Measurements from ENCODE around the gene GPR107.
A peak's percentile ranks its signal among the peaks of the same experiment; 100 is the strongest.

Gene GPR107

DNA sequence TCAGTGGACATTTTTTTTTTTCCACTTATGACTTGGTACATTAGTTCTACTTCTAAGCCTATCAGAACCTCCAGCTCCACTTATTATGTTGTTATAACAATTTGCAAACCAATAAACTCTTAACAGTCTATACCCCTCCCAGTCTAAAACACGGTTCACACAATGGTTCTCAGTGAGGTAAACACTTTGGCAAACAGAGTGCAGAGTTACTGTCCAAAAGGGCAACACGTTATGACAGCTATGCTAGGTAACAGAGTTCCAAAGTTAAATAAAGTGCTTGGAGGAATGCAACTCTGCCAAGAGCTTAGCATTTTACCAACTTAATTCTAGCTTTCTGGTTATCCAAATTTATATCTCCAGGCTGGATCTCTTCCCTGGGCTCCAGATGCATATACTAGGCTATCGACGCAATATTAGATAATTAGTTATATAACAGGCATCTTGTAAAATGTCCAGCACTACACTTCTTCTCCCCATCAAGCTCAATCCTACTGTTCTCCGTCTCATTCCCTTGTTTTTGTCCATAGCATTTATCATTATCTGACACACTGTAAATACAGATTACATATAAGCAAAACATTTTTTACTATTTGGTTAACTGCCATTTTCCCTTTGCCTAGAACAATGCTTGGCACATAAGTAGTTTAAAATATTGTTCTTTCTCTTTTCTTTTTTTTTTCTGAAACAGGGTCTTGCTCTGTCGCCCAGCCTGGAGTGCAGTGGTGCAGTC lies 25.0 kb upstream of the GPR107 start:
- DNase-seq: no peak

GRCh38 chr9:130029223-130029973 lies 24.3 kb upstream of the GPR107 start:
- no peak for DNase-seq

- DNase-seq: no peak
Observed at GRCh38 chr9:130030651-130031127, 23.0 kb upstream of the GPR107 start.

DNA sequence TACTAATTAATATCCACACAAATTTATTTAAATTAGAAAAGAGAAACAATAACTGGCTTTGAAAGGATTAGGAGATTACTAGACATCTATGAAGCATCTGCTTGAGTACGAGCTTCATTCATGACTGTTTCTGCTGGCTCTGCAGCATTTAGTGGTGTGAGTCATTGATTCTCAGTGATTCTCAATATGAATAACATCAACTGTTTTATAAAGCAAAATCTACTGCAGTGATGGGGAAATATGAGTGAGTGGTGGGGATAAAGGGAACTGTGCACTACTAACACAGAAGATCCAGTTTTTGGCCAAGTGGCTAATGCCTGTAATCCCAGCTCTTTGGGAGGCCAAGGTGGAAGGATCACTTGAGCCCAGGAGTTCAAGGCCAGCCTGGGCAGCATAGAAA lies 19.1 kb upstream of the GPR107 start:
- no peak for DNase-seq

DNA sequence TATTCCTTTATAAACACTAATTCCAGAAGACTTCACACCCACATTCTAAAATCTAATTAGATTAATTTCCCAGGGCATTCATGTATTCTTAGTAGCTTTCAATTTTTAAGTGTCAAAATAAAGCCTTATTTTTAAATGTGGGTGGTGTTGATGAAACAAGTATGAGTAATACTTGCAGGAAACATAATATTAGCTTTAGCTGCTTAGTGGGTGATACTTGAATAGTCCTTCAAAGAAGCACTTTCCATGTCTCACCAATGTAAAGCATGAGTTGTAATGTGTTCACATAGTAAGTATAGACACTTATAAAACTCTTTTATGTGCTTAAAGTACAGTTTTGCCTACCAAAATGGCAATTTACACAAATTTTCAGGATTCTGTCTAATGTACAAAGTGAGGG lies 17.6 kb upstream of the GPR107 start:
- no peak for DNase-seq

DNA sequence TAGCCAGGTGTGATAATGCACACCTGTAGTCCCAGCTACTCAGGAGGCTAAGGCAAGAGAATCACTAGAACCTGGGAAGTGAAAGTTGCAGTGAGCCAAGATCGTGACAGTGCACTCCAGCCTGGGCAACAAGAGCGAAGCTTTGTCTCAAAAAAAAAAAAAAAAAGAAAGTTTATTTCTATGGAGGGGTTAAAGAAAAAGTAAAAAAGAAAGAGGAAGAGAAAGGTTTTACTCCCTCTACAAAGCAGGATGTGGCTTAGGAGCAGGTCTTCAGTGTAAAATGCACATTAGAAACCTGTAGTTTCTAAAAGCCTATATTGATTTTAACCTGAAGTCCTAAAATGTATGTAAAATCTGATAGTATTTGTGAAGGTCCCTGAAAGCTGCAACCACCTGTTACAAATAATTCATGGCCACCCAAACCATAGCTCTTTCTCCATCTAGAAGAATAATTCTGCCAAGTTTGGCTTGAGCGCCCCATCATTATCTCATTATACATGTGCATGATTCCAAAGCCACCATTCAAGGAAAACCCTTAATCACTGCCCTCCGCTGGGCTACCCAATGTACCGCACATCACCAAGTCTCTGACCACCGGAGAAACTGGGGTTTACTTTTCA lies 14.1 kb upstream of the GPR107 start:
- DNase-seq: peak in 1 of 2 donors; percentile 48

- DNase-seq: no peak
Observed at GRCh38 chr9:130040984-130041647, 12.6 kb upstream of the GPR107 start.

DNA sequence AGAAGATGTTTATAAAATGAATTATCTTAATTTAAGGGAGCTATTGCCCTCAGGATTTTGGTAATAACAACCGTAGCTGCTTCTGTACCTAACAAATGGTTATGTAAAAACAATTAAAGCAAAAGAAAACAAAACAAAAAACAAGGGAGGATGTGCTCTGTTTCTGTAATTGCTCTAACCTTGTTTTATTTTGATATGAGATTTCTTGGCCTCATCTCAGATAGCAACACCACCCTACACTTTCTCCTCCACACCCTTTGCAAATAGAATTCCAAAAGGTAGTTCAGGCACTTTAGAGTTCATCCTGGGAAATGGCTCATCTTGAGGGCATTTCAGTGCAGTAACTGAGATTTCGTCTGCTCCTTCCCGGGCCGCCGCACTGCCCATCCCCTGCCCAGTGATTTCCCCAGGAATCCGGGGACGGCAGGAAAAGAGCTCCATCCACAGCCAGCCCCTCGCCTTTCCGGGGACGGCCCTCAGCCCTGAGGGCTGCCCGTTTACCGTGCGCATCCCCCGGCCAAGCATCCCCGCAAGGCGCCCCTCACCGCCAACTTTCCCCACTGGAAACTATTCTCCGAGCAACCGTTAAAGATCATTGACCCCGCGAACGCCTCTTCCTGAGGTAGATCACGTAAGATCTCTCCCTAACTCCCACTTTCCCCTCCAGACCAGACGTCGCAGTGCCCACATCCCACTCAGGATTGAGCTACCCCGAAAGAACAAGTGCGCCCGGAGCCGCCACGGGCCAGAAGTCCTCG lies 11.9 kb upstream of the GPR107 start:
- DNase-seq: no peak

DNA sequence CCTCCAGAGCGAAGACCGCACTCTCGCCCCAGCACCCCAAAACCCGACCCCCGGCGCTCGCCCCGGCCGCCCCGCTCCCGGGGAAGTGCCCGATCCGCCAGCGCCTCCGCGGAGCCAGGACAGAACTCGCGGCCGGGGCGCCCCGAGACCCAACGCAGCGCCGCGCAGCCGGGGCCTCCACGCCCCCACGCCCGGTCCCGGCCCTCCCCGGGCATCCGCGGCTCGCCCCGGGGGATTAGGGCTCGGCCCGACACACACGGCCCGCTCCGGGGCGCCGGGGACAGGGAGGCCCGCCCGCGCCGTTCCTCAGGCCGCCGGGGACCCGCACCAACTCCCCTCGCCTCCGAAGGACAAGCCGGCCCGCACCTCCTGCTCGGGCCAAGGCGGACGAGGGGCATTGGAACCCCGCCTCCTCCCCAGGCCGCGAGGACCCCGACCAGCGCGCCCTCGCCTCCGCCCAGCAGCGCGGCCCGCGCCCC lies 11.3 kb upstream of the GPR107 start:
- DNase-seq: peak in 1 of 2 donors; percentile 27

DNA sequence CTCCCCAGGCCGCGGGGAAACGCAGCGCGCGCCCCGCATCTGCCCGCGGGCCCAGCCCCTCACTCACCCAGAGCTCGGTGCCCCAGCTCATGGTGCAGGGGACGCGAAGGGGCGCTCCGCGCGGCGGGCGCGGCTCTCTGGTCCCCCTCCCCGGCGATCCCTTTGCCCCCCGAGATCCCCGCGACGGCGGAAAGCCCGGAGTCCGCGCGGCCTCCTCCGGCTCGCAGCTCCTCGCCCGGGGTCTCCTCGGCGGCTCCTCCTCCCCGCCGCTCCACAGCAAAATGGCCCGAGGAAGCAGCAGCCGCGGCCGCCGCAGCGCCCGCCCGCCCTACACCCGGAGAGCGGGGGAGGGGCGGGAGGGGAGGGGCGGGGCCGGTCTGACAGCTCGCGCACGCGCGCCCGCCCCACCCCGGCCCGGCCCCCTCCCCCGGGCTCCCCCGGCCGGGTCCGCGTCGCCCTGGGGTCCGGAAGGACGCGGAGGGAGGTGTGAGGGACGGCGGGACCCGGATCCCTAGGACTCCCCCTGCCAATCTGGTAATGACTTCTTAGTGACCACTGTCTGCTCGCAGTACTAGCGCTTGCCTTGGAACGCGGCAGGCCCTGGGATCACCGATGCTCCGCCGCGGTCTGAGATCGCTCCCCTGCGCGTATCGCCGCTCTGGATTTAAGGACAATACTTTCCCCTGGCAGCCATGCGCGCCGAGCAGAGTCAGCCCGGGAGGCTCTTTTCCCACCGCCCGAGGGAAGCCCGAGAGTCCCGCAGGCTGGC lies 10.6 kb upstream of the GPR107 start, which contains the start of gene FNBP1:
Gene FNBP1 (minus strand): TSS at position 305 of the 769 bp plus-strand sequence. CDS start 214 bp downstream, at position 91.
- DNase-seq: peak; percentile 84 to 86

DNA sequence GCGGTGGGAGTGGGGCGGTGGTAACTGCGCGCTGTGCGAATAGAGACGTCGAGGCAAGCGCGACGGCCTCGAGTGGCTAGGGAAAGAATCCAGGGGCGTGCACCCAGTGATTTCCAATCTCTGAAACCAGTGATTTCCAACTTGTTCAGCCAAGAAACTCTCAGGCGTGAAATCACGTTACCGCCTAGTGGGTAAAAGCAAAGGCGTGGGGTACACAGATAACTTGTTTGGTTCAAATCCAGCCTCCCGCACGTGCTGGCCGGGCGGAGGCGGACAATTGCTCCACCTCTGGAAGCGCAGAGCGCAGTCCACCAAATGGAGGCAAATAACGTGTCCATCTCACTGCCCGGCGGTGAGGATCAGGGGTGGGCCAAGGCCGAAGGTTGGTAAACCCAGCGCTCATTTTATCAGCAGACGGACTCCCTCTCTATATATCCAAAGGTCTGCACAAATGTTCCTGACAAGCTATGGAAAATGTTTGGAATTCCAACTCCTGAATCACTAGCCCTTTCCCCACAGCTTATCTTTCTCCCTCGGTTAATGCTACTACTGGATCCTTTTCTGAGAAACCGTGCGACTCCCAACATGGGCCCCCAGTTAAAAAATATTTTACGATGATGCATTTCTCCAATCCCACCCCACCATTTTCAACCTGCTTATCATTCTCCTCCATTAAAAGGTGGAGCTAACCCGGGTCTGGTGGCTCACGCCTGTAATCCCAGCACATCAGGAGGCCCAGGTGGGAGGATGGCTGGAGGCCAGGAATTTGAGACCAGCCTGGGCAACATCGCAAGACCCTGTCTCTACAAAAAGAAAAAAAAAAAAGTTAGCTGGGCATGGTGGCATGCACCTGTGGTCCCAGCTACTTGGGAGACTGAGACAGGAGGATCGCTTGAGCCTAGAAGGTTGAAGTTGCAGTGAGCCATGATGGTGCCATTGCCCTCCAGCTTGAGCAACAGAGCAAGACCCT lies 9.8 kb upstream of the GPR107 start:
- DNase-seq: no peak

- DNase-seq: no peak
Observed at GRCh38 chr9:130045725-130046450, 7.8 kb upstream of the GPR107 start.

GRCh38 chr9:130049431-130050210 lies 4.1 kb upstream of the GPR107 start:
- no peak for DNase-seq

- DNase-seq: no peak
Observed at GRCh38 chr9:130050462-130050861, 3.2 kb upstream of the GPR107 start.

GRCh38 chr9:130051855-130052254 lies 1.9 kb upstream of the GPR107 start:
- no peak for DNase-seq

DNA sequence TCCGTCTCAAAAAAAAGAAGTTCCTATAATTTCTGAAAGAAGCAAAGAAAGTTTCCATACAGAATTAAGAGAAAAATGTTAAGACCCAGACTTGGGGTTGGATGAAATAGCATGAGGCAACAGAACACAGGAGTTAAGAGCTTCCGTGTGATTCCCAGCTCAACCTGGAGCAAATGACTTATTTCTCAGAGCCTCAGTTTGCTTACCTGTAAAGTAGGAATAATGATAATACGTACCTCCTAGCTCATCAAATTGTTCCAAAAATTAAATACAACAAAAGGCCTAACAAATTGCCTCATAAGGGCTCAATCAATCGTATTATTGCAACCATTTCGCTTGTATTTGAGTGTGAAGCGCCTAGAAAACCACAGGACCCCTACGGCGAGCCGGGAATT lies 600 bp upstream of the GPR107 start:
- no peak for DNase-seq

DNA sequence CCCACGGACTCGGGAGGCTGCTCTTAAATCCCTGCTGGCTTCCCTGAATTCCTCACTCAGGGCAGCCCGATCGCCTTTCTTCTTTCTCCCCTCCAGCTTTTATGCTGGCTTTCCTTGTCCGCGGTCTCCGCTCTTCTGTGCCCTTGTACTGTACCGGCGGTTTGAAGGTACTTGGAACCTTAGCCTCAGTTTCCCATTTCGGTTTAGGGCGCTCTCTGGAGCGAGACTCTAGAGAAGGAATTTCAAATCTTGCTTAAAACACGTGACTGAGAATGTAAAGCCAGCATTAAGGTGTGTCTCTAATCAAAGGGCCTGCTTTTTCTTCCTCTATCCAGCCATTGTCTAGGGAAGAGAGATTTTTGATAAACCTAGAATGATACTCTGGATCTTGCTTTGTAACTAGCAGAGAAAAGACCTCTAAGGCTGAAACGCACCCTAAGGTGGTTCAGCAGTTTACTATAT lies 650 bp downstream of the GPR107 start:
- no peak for DNase-seq

DNA sequence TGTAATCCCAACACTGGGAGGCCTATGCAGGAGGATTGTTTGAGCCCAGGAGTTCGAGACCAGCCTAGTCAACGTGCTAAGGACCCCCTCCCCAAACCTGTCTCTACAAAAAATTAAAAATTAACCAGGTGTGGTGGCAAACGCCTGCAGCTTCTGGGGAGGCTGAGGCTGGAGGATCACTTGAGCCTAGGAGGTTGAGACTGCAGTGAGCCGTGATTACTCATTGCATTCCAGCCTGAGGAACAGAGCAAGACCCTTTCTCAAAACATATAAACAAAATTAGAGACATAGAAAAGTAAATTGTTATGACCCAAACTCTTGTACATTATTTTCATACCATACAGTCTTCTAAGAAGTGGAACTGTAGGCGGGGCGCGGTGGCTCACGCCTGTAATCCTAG lies 1.1 kb downstream of the GPR107 start:
- no peak for DNase-seq

GRCh38 chr9:130058154-130058553 lies 4.4 kb downstream of the GPR107 start:
- DNase-seq: no peak

Data from CD4-positive, alpha-beta T cell treated with Interleukin-1 beta for 1 hour (primary cell).